ENCODE measurements around the gene TMEM219.

Gene TMEM219

GRCh38 chr16:29984764-29985147, 22.9 kb downstream of the TMEM219 start:
- no peak for TF ChIP-seq ZFX (IDR thresholded peaks at IDR 0.05)
- no peak for TF ChIP-seq CTCF (conservative IDR thresholded peaks at IDR 0.05)
- no peak overlapping the region for H3K27ac ChIP-seq

DNA sequence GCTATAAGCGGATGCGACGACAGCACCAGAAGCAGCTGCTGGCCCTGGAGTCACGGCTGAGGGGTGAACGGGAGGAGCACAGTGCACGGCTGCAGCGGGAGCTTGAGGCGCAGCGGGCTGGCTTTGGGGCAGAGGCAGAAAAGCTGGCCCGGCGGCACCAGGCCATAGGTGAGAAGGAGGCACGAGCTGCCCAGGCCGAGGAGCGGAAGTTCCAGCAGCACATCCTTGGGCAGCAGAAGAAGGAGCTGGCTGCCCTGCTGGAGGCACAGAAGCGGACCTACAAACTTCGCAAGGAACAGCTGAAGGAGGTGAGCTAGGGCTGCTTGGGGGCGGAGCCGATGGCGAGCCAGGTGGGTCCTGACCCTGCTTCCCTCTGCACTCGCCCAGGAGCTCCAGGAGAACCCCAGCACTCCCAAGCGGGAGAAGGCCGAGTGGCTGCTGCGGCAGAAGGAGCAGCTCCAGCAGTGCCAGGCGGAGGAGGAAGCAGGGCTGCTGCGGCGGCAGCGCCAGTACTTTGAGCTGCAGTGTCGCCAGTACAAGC, 23.5 kb downstream of the TMEM219 start:
- no peak for TF ChIP-seq CTCF (conservative IDR thresholded peaks at IDR 0.05)
- no peak for TF ChIP-seq ZFX (IDR thresholded peaks at IDR 0.05)

GRCh38 chr16:29986231-29986630, 24.4 kb downstream of the TMEM219 start:
- no peak overlapping the region for H3K27ac ChIP-seq

More for the DNA sequence above, 23.5 kb downstream of the TMEM219 start:
- no peak overlapping the region for H3K27ac ChIP-seq

DNA sequence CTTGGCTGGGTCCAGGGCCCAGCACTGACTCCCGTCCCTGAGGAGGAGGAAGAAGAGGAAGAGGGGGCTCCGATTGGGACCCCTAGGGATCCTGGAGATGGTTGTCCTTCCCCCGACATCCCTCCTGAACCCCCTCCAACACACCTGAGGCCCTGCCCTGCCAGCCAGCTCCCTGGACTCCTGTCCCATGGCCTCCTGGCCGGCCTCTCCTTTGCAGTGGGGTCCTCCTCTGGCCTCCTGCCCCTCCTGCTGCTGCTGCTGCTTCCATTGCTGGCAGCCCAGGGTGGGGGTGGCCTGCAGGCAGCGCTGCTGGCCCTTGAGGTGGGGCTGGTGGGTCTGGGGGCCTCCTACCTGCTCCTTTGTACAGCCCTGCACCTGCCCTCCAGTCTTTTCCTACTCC, 25.1 kb downstream of the TMEM219 start:
- TF ChIP-seq ZFX (IDR thresholded peaks at IDR 0.05), result no peak
- no peak for TF ChIP-seq CTCF (conservative IDR thresholded peaks at IDR 0.05)
- H3K27ac ChIP-seq, result no peak overlapping the region

More at GRCh38 chr16:29986231-29986630, 24.4 kb downstream of the TMEM219 start:
- TF ChIP-seq CTCF (conservative IDR thresholded peaks at IDR 0.05) (no peak), ZFX (IDR thresholded peaks at IDR 0.05) (no peak)

DNA sequence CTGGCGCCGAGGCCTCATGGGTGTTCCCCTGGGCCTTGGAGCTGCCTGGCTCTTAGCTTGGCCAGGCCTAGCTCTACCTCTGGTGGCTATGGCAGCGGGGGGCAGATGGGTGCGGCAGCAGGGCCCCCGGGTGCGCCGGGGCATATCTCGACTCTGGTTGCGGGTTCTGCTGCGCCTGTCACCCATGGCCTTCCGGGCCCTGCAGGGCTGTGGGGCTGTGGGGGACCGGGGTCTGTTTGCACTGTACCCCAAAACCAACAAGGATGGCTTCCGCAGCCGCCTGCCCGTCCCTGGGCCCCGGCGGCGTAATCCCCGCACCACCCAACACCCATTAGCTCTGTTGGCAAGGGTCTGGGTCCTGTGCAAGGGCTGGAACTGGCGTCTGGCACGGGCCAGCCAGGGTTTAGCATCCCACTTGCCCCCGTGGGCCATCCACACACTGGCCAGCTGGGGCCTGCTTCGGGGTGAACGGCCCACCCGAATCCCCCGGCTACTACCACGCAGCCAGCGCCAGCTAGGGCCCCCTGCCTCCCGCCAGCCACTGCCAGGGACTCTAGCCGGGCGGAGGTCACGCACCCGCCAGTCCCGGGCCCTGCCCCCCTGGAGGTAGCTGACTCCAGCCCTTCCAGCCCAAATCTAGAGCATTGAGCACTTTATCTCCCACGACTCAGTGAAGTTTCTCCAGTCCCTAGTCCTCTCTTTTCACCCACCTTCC, 25.6 kb downstream of the TMEM219 start:
- H3K27ac ChIP-seq, result no peak overlapping the region
- no peak for TF ChIP-seq ZFX (IDR thresholded peaks at IDR 0.05)
- TF ChIP-seq CTCF (conservative IDR thresholded peaks at IDR 0.05), result no peak

DNA sequence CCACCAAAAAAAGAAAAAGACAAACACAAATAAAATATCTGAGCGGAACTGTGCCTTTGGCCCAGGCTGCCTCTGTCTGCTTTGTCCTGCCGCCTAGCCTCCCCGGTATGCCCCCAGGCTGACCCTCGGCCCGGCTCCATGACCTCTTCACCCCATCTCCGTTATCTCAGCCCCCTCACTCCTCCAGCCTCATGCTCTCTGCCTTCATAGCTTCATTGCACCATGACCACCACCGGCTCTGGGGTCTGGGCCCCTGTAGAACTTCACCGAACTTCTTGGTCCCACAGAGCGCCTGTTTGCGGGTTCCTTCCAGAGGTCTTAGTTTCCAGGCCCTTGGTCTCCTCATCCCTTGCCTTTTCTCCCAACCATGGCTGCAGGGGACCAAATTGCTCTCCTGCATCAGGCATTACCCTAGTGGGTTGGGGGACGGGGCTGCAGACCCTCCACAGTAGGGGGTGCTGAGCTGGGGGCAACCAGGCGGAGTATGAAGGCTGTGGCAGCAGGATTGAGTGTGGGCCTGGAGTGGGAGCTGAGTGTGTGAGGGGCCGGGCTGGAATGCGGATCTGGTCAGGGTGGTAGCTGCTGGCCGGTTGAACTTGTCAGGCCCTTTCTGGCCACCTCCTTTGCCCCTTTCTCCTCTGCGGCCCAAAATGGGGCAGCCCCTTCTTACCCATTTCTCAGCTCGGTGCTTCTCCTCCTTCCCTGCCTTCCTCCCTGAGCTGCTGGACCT, 26.6 kb downstream of the TMEM219 start:
- H3K27ac ChIP-seq, result no peak overlapping the region
- TF ChIP-seq ZFX (IDR thresholded peaks at IDR 0.05) (no peak), CTCF (conservative IDR thresholded peaks at IDR 0.05) (no peak)
